IMR-90 (cell line): ENCODE data around the gene ARHGAP15. TPM values are rescaled to one million over a fixed set of nuclear protein-coding genes. Genes with fewer than 3 reads are reported as not detected.

Experiments used
- ATAC-seq: fragments of 200-7000 bp; cut with Tn5 transposase; 2 replicates; pipeline ENCODE4 v1.9.1; 2020; ENCODE audit warnings: low read depth, mild to moderate bottlenecking, moderate library complexity
- BruUV-seq: library from RNA; stranded (reverse); fragments of 400-500 nt; replicated peaks from 2 replicates; lab custom pipeline; 2021; lab: Mats Ljungman, UMichigan
- CTCF ChIA-PET: fragments of 300-600 bp; formaldehyde crosslinking; extraction: SDS; loops from one replicate; lab custom pipeline; 2021; ENCODE audit warnings: antibody characterized with exemption; lab: Yijun Ruan, JAX
- POLR2A ChIA-PET: fragments of 300-600 bp; sonication (Branson Sonifier 250); formaldehyde crosslinking; loops from one replicate; lab custom pipeline; 2022; ENCODE audit warnings: antibody characterized with exemption; ENCODE audit not compliant: unreplicated experiment; lab: Charles Lee
- DNase-seq: peaks from one replicate; pipeline ENCODE4 v3.0.0; 2013
- H2AFZ ChIP-seq: replicated peaks from 2 replicates; pipeline ENCODE3; 2013; ENCODE audit warnings: low read length, mild to moderate bottlenecking; ENCODE audit not compliant: poor library complexity
- H2AK5ac ChIP-seq: 2 replicates; pipeline ENCODE4 v1.6.1; 2013; ENCODE audit warnings: low read depth, low read length, inconsistent platforms
- H2AK9ac ChIP-seq: replicated peaks from 2 replicates; pipeline ENCODE3; 2013; ENCODE audit warnings: mild to moderate bottlenecking, low read depth, low read length, moderate library complexity; ENCODE audit not compliant: poor library complexity
- H2BK120ac ChIP-seq: 2 replicates; pipeline ENCODE4 v1.6.1; 2013; ENCODE audit warnings: low read depth, low read length, inconsistent platforms
- H2BK15ac ChIP-seq: 3 replicates; pipeline ENCODE4 v1.6.1; 2013; ENCODE audit warnings: low read depth, low read length, inconsistent platforms
- H2BK20ac ChIP-seq: 2 replicates; pipeline ENCODE4 v1.6.1; 2013; ENCODE audit warnings: low read depth, mild to moderate bottlenecking, inconsistent platforms, low read length, moderate library complexity
- H2BK5ac ChIP-seq: 2 replicates; pipeline ENCODE4 v1.6.1; 2013; ENCODE audit warnings: mild to moderate bottlenecking, low read depth, low read length, inconsistent platforms; ENCODE audit not compliant: poor library complexity, severe bottlenecking
- H3K14ac ChIP-seq: replicated peaks from 2 replicates; pipeline ENCODE4 v1.6.1; 2013; ENCODE audit warnings: low read depth, low read length, inconsistent platforms
- H3K18ac ChIP-seq: 2 replicates; pipeline ENCODE4 v1.6.1; 2013; ENCODE audit warnings: low read depth, low read length, control low read depth
- H3K23ac ChIP-seq: 2 replicates; pipeline ENCODE4 v1.6.1; 2013; ENCODE audit warnings: low read depth, low read length, inconsistent platforms
- H3K27ac ChIP-seq: 2 replicates; pipeline ENCODE4 v1.5.1; 2013; ENCODE audit warnings: mild to moderate bottlenecking, control low read depth, low read length; ENCODE audit not compliant: insufficient read depth
- H3K27me3 ChIP-seq: 2 replicates; pipeline ENCODE4 v1.6.1; 2013; ENCODE audit warnings: low read length; ENCODE audit not compliant: control insufficient read depth, insufficient read depth
- H3K36me3 ChIP-seq: 2 replicates; pipeline ENCODE4 v1.6.1; 2013; ENCODE audit warnings: low read length, mixed read lengths; ENCODE audit not compliant: control insufficient read depth, insufficient read depth
- H3K4ac ChIP-seq: 2 replicates; pipeline ENCODE4 v1.6.1; 2013; ENCODE audit warnings: low read depth, low read length, inconsistent platforms
- H3K4me1 ChIP-seq: 2 replicates; pipeline ENCODE4 v1.6.1; 2013; ENCODE audit warnings: low read length, mixed read lengths; ENCODE audit not compliant: control insufficient read depth, insufficient read depth
- H3K4me2 ChIP-seq: 2 replicates; pipeline ENCODE4 v1.6.1; 2013; ENCODE audit warnings: low read depth, mild to moderate bottlenecking, control low read depth, low read length, moderate library complexity
- H3K4me3 ChIP-seq: 2 replicates; pipeline ENCODE4 v1.5.1; 2013; ENCODE audit warnings: low read depth, mild to moderate bottlenecking, control low read depth, low read length, moderate library complexity; ENCODE audit not compliant: insufficient read depth
- H3K56ac ChIP-seq: 2 replicates; pipeline ENCODE4 v1.6.1; 2013; ENCODE audit warnings: low read length, inconsistent platforms; ENCODE audit not compliant: insufficient read depth; ENCODE audit errors: extremely low read depth
- H3K79me1 ChIP-seq, 2 experiments: 2 replicates each; pipeline ENCODE4 v1.6.1; 2013; ENCODE audit warnings: low read length in 2 of 2, inconsistent platforms in 1 of 2, low read depth in 1 of 2
- H3K9ac ChIP-seq: 2 replicates; pipeline ENCODE4 v1.6.1; 2013; ENCODE audit warnings: low read depth, low read length, control low read depth
- H3K9me1 ChIP-seq: 2 replicates; pipeline ENCODE4 v1.6.1; 2013; ENCODE audit warnings: low read length, inconsistent platforms; ENCODE audit not compliant: insufficient read depth
- H3K9me3 ChIP-seq: 2 replicates; pipeline ENCODE4 v1.6.1; 2013; ENCODE audit warnings: low read length; ENCODE audit not compliant: control insufficient read depth, insufficient read depth
- H4K20me1 ChIP-seq: 2 replicates; pipeline ENCODE4 v1.6.1; 2013; ENCODE audit warnings: low read length, inconsistent platforms; ENCODE audit not compliant: insufficient read depth
- H4K5ac ChIP-seq: 2 replicates; pipeline ENCODE4 v1.6.1; 2013; ENCODE audit warnings: mild to moderate bottlenecking, low read depth, low read length, control low read depth
- H4K8ac ChIP-seq, 2 experiments: 2 replicates each; pipeline ENCODE4 v1.6.1; 2013; ENCODE audit warnings: low read depth in 2 of 2, low read length in 2 of 2, control low read depth in 1 of 2, inconsistent platforms in 1 of 2
- H4K91ac ChIP-seq: 2 replicates; pipeline ENCODE4 v1.6.1; 2013; ENCODE audit warnings: low read depth, low read length, inconsistent platforms; ENCODE audit not compliant: insufficient read depth
- ELK1 ChIP-seq: fragments of 150-350 bp; IDR thresholded peaks from 2 replicates; pipeline ENCODE4 v1.6.1; 2016; ENCODE audit warnings: low read depth, mild to moderate bottlenecking, low read length, moderate library complexity, borderline replicate concordance
- MAZ ChIP-seq: IDR thresholded peaks from 2 replicates; pipeline ENCODE4 v1.6.1; 2012; ENCODE audit warnings: low read depth, mild to moderate bottlenecking, low read length, improper control_type of control experiment, moderate library complexity, borderline replicate concordance
- MXI1 ChIP-seq: IDR thresholded peaks from 2 replicates; pipeline ENCODE4 v1.6.1; 2012; ENCODE audit warnings: low read depth, mild to moderate bottlenecking, low read length, moderate library complexity, borderline replicate concordance
- NFE2L2 ChIP-seq: fragments of 150-350 bp; IDR thresholded peaks from 2 replicates; pipeline ENCODE4 v1.6.1; 2016; ENCODE audit warnings: low read depth, mild to moderate bottlenecking, low read length
- POLR2A ChIP-seq: IDR thresholded peaks from 2 replicates; pipeline ENCODE4 v1.6.1; 2012; ENCODE audit warnings: mild to moderate bottlenecking, low read depth, low read length
- RCOR1 ChIP-seq: IDR thresholded peaks from 2 replicates; pipeline ENCODE4 v1.6.1; 2012; ENCODE audit warnings: mild to moderate bottlenecking, low read length, improper control_type of control experiment; ENCODE audit not compliant: insufficient replicate concordance
- RFX5 ChIP-seq: IDR thresholded peaks from 2 replicates; pipeline ENCODE4 v1.8.0; 2012; ENCODE audit warnings: low read depth, mild to moderate bottlenecking, low read length, moderate library complexity
- SMC3 ChIP-seq: fragments of 150-350 bp; IDR thresholded peaks from 2 replicates; pipeline ENCODE4 v1.6.1; 2016; ENCODE audit warnings: low read depth, mild to moderate bottlenecking, antibody characterized with exemption, low read length, moderate library complexity
- USF2 ChIP-seq: fragments of 150-350 bp; IDR thresholded peaks from 2 replicates; pipeline ENCODE4 v1.6.1; 2017; ENCODE audit warnings: mild to moderate bottlenecking, antibody characterized with exemption, low read length, low read depth
- WGBS, 2 experiments: methylation state at CpG; one replicate each; pipeline versions ENCODE4 v1.1.5 to v1.1.7; 2013; ENCODE audit warnings: missing lambda C conversion rate in 2 of 2; ENCODE audit not compliant: insufficient read length in 1 of 2; ENCODE audit errors: extremely low coverage in 2 of 2; 5-methylcytosine and 5-hydroxymethylcytosine counted together
- dilution Hi-C: fragments of 300-500 bp; cut with HindIII; formaldehyde crosslinking; loops from one replicate; pipeline ENCODE4 v1.14.3; 2018; ENCODE audit warnings: low sequenced_read_pairs; ENCODE audit not compliant: unreplicated experiment
- in situ Hi-C: fragments of 300-500 bp; cut with MboI; formaldehyde crosslinking; loops from 3 replicates; pipeline ENCODE4 v1.14.3; 2019; ENCODE audit warnings: low sequenced_read_pairs, inconsistent platforms, mixed read lengths
- intact Hi-C: fragments of 100-400 bp; cut with micrococcal nuclease; formaldehyde crosslinking; loops from 2 replicates; pipeline ENCODE4 v1.10.0; 2022
- polyA plus RNA-seq, 3 experiments: library from polyadenylated mRNA; depleted of rRNA; stranded (reverse); fragments of >200 nt; gene quantifications; 2 replicates each; pipeline ENCODE4 v1.2.3, GENCODE V29; 2012; ENCODE audit warnings: low replicate concordance in 1 of 3
- total RNA-seq: library from RNA; depleted of rRNA; stranded (reverse); fragments of >200 nt; gene quantifications from 2 replicates; pipeline ENCODE4 v1.2.3, GENCODE V29; 2012
- TF ChIP-seq, protein P1 (sequence below): conservative IDR thresholded peaks from 2 replicates; pipeline ENCODE4 v1.5.1; 2012; ENCODE audit warnings: mild to moderate bottlenecking, low read depth, low read length, improper control_type of control experiment

The ARHGAP15 gene
- total and polyA plus RNA-seq, 2 of the 4 experiments (the other 2 are of a cell fraction): not detected

DNA sequence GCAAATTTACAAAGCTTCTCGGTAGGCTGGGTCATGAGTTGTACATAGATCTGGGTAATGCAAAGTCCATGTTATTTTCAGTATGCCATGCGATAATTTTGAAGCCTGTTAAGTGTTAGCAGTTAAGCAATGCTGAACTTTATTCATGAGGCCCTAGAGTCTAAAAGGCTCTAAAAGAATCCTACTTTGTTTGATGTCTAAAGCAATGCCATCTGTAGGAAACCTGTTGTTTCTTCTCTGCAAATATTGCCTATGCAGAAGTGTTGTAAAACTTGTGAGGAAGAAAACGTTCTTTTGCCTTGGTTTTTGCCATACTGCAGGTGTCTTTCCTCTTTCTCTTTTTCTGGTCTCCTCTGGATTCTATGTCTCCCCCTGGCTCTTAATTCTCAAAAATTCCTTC lies 9.1 kb downstream of the ARHGAP15 start:
- dilution Hi-C loops: no loop called here
- CTCF ChIA-PET: no interaction called here

More for the DNA sequence above, 9.1 kb downstream of the ARHGAP15 start:
- no peak overlapping the region for H3K4me3 ChIP-seq
- H3K56ac ChIP-seq: no peak overlapping the region
- H2BK20ac ChIP-seq: no peak overlapping the region
- H4K5ac ChIP-seq: no peak overlapping the region
- H3K23ac ChIP-seq: no peak overlapping the region
- H4K91ac ChIP-seq: no peak overlapping the region
- no peaks in the 10 kb centered on the region for H3K4me1 ChIP-seq
- no peaks in the 10 kb centered on the region for H3K9me1 ChIP-seq
- no peak overlapping the region for H2AFZ ChIP-seq
- no peak overlapping the region for H3K4ac ChIP-seq
- no peak overlapping the region for H3K18ac ChIP-seq
- H3K4me2 ChIP-seq: no peak overlapping the region
- H4K8ac ChIP-seq: no peak overlapping the region
- H2AK9ac ChIP-seq: no peak overlapping the region
- ATAC-seq: no peak
- H3K79me1 ChIP-seq: no peaks in the 10 kb centered on the region
- no peak overlapping the region for H3K9ac ChIP-seq
- 100% methylated on average over 1 of the region's 3 CpGs; no CpG with 5 or more reads in 1 of the 2 experiments for WGBS, 2 experiments
- peaks cover 3% of the 10 kb centered on the region for H3K27me3 ChIP-seq
- no peaks in the 10 kb centered on the region for H3K9me3 ChIP-seq
- no peak overlapping the region for H2AK5ac ChIP-seq
- in situ Hi-C loops: no loop called here
- no peak overlapping the region for H2BK15ac ChIP-seq
- DNase-seq: no peak
- no TSS peak for BruUV-seq
- H3K14ac ChIP-seq: no peak overlapping the region
- intact Hi-C loops: no loop called here
- no peaks in the 10 kb centered on the region for H4K20me1 ChIP-seq
- TF ChIP-seq RCOR1 (no peak), SMC3 (no peak), USF2 (no peak), RFX5 (no peak), ELK1 (no peak), MAZ (no peak), MXI1 (no peak), NFE2L2 (no peak), POLR2A (no peak)
- TF ChIP-seq, protein P1, sequence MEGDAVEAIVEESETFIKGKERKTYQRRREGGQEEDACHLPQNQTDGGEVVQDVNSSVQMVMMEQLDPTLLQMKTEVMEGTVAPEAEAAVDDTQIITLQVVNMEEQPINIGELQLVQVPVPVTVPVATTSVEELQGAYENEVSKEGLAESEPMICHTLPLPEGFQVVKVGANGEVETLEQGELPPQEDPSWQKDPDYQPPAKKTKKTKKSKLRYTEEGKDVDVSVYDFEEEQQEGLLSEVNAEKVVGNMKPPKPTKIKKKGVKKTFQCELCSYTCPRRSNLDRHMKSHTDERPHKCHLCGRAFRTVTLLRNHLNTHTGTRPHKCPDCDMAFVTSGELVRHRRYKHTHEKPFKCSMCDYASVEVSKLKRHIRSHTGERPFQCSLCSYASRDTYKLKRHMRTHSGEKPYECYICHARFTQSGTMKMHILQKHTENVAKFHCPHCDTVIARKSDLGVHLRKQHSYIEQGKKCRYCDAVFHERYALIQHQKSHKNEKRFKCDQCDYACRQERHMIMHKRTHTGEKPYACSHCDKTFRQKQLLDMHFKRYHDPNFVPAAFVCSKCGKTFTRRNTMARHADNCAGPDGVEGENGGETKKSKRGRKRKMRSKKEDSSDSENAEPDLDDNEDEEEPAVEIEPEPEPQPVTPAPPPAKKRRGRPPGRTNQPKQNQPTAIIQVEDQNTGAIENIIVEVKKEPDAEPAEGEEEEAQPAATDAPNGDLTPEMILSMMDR: no peak
- H3K27ac ChIP-seq: no peak overlapping the region
- no peak overlapping the region for H2BK5ac ChIP-seq
- H2BK120ac ChIP-seq: no peak overlapping the region
- no peaks in the 10 kb centered on the region for H3K36me3 ChIP-seq
- POLR2A ChIA-PET: no interaction called here
